ENCODE data around the gene SLC18A2. TPM values are rescaled to one million over a fixed set of nuclear protein-coding genes. Genes with fewer than 3 reads are reported as not detected.

Gene SLC18A2
- total RNA-seq, 1 donor from 2014 or later, result 1.5 TPM

DNA sequence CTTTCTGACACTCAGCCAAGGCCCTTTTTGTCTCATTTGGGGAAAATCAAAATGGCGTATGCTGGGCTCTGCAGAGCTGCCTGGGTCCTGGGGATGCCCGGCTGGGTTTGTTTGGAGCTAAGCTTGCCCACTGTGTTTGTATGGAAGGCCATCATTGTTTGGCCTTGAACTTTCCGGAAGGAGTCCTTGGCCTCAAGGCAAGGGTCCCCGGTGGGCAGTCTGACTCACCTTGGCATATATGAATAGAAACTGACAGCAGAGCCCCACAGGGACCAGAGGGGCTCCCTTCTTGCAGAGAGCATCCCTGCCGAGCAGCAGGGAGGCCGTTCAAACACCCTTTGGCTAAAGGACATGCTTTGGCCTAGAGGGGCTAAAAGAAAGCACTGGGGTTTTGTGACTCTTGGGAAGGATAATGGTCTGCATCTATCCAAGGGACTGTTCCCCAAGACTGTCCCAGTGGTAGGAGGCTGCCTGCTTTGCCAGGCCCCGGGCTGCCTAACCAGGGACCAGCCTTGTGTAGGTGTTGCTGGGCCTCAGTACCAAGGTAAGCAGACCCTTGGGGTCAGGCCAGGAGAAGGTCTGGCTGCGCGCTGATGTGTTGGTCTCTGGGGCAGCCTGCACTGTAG is 15.0 kb downstream of the SLC18A2 start:
- H3K4me3 ChIP-seq (ENCODE audit: low read depth, low read length), result no peak overlapping the region
- H3K27me3 ChIP-seq (ENCODE audit: control insufficient read depth, insufficient read depth, low read length), result no peaks in the 10 kb centered on the region
- no peak for DNase-seq (ENCODE audit: low read depth)
- H3K36me3 ChIP-seq (ENCODE audit: control insufficient read depth, insufficient read depth, low read length), result no peaks in the 10 kb centered on the region
- TF ChIP-seq, protein P1, sequence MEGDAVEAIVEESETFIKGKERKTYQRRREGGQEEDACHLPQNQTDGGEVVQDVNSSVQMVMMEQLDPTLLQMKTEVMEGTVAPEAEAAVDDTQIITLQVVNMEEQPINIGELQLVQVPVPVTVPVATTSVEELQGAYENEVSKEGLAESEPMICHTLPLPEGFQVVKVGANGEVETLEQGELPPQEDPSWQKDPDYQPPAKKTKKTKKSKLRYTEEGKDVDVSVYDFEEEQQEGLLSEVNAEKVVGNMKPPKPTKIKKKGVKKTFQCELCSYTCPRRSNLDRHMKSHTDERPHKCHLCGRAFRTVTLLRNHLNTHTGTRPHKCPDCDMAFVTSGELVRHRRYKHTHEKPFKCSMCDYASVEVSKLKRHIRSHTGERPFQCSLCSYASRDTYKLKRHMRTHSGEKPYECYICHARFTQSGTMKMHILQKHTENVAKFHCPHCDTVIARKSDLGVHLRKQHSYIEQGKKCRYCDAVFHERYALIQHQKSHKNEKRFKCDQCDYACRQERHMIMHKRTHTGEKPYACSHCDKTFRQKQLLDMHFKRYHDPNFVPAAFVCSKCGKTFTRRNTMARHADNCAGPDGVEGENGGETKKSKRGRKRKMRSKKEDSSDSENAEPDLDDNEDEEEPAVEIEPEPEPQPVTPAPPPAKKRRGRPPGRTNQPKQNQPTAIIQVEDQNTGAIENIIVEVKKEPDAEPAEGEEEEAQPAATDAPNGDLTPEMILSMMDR (IDR thresholded peaks at IDR 0.05; ENCODE audit: insufficient read depth, low read length, poor library complexity, severe bottlenecking), result no peak

DNA sequence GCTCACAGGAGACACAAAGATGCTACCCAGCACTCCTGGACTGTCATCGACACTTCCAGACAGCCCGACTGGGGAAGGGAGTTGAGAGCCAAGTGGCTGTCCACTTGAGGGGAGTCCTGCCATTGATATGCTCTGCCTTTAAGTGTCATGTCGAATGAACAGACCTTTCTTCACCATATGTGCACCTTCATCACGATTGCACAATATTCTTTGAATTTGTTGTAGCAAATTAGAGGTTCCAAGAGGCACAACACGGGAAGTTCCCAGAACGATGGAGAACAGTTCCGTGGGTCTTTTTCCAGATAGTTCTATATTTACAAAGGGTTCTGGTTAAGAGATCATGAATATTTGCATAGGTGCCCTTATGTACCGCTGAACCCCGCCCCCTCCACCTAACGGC is 16.0 kb downstream of the SLC18A2 start:
- Histone ChIP-seq H3K36me3 (ENCODE audit: control insufficient read depth, insufficient read depth, low read length) (no peaks in the 10 kb centered on the region), H3K27me3 (ENCODE audit: control insufficient read depth, insufficient read depth, low read length) (no peaks in the 10 kb centered on the region), H3K4me3 (ENCODE audit: low read depth, low read length) (no peak overlapping the region)
- TF ChIP-seq, protein P1 (IDR thresholded peaks at IDR 0.05; ENCODE audit: insufficient read depth, low read length, poor library complexity, severe bottlenecking), result no peak
- no peak for DNase-seq (ENCODE audit: low read depth)

DNA sequence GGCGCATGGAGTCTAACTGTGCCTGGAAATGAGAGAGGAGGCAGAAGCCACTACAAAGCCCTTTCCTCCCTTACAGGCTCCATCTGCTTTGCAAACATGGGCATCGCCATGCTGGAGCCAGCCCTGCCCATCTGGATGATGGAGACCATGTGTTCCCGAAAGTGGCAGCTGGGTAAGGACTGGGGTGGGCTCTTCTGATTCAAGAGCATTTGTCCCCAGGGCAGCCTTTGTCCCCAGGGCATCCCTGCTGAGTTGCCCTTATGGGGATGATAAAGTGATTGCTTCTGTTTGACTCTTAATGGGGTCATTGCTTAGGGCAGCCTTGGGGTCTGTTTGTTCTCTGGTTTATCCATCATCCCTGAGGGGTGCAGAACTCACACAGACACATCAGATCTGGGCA is 16.8 kb downstream of the SLC18A2 start:
- TF ChIP-seq, protein P1 (IDR thresholded peaks at IDR 0.05; ENCODE audit: insufficient read depth, low read length, poor library complexity, severe bottlenecking), result no peak
- no peaks in the 10 kb centered on the region for H3K36me3 ChIP-seq (ENCODE audit: control insufficient read depth, insufficient read depth, low read length)

DNA sequence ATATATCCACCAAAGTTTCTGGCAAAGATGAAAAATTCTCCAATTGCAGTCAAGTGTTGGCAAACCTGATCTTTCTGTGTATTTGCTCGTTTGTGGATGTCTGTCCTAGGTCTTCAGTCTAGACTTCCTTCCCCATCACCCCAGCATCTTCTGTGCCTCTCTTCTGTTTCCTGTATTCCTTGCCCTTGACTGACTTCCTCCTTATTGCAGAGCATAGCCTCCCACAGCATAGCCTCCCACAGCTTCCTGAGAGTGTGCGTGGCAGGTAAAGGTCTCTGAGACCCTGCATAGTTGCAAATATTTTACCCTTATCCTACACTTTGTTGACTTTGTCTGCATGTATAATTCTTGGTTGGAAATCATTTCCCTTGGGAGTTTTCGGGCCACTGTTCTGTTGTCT is 18.4 kb downstream of the SLC18A2 start:
- TF ChIP-seq, protein P1 (IDR thresholded peaks at IDR 0.05; ENCODE audit: insufficient read depth, low read length, poor library complexity, severe bottlenecking), result no peak
- H3K27me3 ChIP-seq (ENCODE audit: control insufficient read depth, insufficient read depth, low read length), result no peaks in the 10 kb centered on the region
- DNase-seq (ENCODE audit: low read depth), result no peak
- H3K36me3 ChIP-seq (ENCODE audit: control insufficient read depth, insufficient read depth, low read length), result no peaks in the 10 kb centered on the region
- no peak overlapping the region for H3K4me3 ChIP-seq (ENCODE audit: low read depth, low read length)

More for the DNA sequence above, 16.8 kb downstream of the SLC18A2 start:
- Histone ChIP-seq H3K27me3 (ENCODE audit: control insufficient read depth, insufficient read depth, low read length) (no peaks in the 10 kb centered on the region), H3K4me3 (ENCODE audit: low read depth, low read length) (no peak overlapping the region)
- DNase-seq (ENCODE audit: low read depth), result no peak

DNA sequence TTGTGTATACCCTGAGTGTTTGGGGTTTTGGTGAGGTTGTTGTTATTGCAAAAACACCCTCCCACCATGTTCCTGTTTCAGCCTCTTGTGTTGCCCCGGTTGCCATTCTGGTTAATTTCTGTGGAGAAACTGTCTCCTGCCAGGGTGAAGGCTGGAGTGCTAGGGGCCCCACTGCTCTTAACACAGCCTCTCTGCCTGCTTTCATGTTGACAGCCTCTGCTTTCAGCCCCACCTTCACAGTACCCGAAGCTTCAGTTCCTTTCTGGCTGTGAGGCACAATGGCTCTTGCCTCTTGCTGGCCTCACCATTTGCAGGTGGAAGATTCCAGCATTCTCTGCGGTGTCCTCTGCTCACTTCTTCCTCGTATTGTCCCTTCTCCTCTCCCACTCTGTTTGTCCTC is 19.2 kb downstream of the SLC18A2 start:
- TF ChIP-seq, protein P1 (IDR thresholded peaks at IDR 0.05; ENCODE audit: insufficient read depth, low read length, poor library complexity, severe bottlenecking), result no peak

DNA sequence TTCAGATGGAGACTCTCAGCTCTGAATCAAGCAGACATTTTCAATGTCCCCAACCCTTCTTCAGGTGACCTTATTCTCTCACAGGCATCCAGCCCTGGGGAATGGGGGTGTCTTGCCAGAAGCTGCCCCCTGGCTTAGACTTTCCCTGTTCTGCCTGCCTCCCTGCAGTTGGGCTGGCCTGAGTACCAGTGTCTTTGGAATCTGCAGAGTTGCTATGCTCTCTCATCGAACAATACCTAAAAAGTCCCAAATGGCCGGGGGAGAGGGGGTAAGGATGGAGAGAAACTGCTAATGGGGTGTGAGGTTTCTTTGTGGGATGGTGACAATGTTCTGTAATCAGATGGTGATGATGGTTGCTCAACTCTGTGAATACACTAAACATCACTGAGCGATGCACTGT is 20.6 kb downstream of the SLC18A2 start:
- H3K36me3 ChIP-seq (ENCODE audit: control insufficient read depth, insufficient read depth, low read length), result no peaks in the 10 kb centered on the region
- H3K4me3 ChIP-seq (ENCODE audit: low read depth, low read length), result no peak overlapping the region
- no peaks in the 10 kb centered on the region for H3K27me3 ChIP-seq (ENCODE audit: control insufficient read depth, insufficient read depth, low read length)
- DNase-seq (ENCODE audit: low read depth), result no peak
- TF ChIP-seq, protein P1 (IDR thresholded peaks at IDR 0.05; ENCODE audit: insufficient read depth, low read length, poor library complexity, severe bottlenecking), result no peak

More for the DNA sequence above, 19.2 kb downstream of the SLC18A2 start:
- Histone ChIP-seq H3K27me3 (ENCODE audit: control insufficient read depth, insufficient read depth, low read length) (no peaks in the 10 kb centered on the region), H3K36me3 (ENCODE audit: control insufficient read depth, insufficient read depth, low read length) (no peaks in the 10 kb centered on the region), H3K4me3 (ENCODE audit: low read depth, low read length) (no peak overlapping the region)
- DNase-seq (ENCODE audit: low read depth), result no peak
